GM12878 (cell line): ENCODE measurements around the gene BCL2. TPM values are rescaled to one million over a fixed set of nuclear protein-coding genes. Genes with fewer than 3 reads are reported as not detected.

ENCODE experiments used
- ATAC-seq: fragments of 200-7000 bp; cut with Tn5 transposase; 3 replicates; pipeline ENCODE4 v1.9.1; 2020; ENCODE audit warnings: mild to moderate bottlenecking, moderate library complexity
- BruUV-seq: library from RNA; stranded (reverse); fragments of 400-500 nt; replicated peaks from 2 replicates; lab custom pipeline; 2021; lab: Mats Ljungman, UMichigan
- CTCF ChIA-PET: fragments of 300-600 bp; sonication (Branson Sonifier 250); formaldehyde crosslinking; extraction: SDS; loops from one replicate; lab custom pipeline; 2021; ENCODE audit warnings: inconsistent platforms; lab: Yijun Ruan, JAX
- POLR2A ChIA-PET: fragments of 350-600 bp; formaldehyde crosslinking; extraction: SDS; loops from one replicate; lab custom pipeline; 2021; ENCODE audit warnings: inconsistent platforms; lab: Charles Lee
- RAD21 ChIA-PET: fragments of 300-600 bp; sonication (Branson Sonifier 250); formaldehyde crosslinking; loops from one replicate; lab custom pipeline; 2023; ENCODE audit warnings: antibody characterized with exemption; ENCODE audit not compliant: unreplicated experiment; lab: Charles Lee
- SMC1A ChIA-PET: fragments of 300-600 bp; sonication (Branson Sonifier 250); formaldehyde crosslinking; loops from one replicate; lab custom pipeline; 2023; ENCODE audit not compliant: unreplicated experiment, uncharacterized antibody; lab: Charles Lee
- DNase-seq: peaks from one replicate; pipeline ENCODE4 v3.0.0-alpha.2; 2011; ENCODE audit warnings: low read depth, low spot score
- FAIRE-seq: peaks from 3 replicates; lab custom pipeline; 2011; peaks lifted over from hg19 to GRCh38; lab: Jason Lieb, UNC
- H2AFZ ChIP-seq: 2 replicates; pipeline ENCODE4 v1.6.0; 2011; ENCODE audit warnings: low read depth, low read length, control low read depth; ENCODE audit not compliant: control insufficient read depth
- H3K27ac ChIP-seq: 2 replicates; pipeline ENCODE4 v1.5.1; 2011; ENCODE audit warnings: control low read depth; ENCODE audit not compliant: control insufficient read depth, insufficient read depth
- H3K27me3 ChIP-seq, 2 experiments: replicated peaks in 1 of 2; 2 replicates each; pipeline versions ENCODE4 v1.6.0 to v1.6.1; 2011; ENCODE audit warnings: low read length in 1 of 2; ENCODE audit not compliant: control insufficient read depth in 2 of 2, insufficient read depth in 2 of 2
- H3K36me3 ChIP-seq, 2 experiments: 2 replicates each; pipeline ENCODE4 v1.5.1; 2011; ENCODE audit warnings: low read length in 1 of 2; ENCODE audit not compliant: control insufficient read depth in 2 of 2, insufficient read depth in 2 of 2
- H3K4me1 ChIP-seq: 2 replicates; pipeline ENCODE4 v1.6.1; 2011; ENCODE audit warnings: mild to moderate bottlenecking, low read length, moderate library complexity, mixed read lengths; ENCODE audit not compliant: control insufficient read depth, insufficient read depth
- H3K4me2 ChIP-seq: 2 replicates; pipeline ENCODE4 v1.6.0; 2011; ENCODE audit warnings: control low read depth; ENCODE audit not compliant: control insufficient read depth, insufficient read depth
- H3K4me3 ChIP-seq: fragments of 200-600 bp; sonication (generic); 2 replicates; pipeline ENCODE4 v1.5.1; 2016
- H3K79me2 ChIP-seq: 2 replicates; pipeline ENCODE4 v1.6.0; 2011; ENCODE audit warnings: low read length; ENCODE audit not compliant: control insufficient read depth, insufficient read depth
- H3K9ac ChIP-seq: 2 replicates; pipeline ENCODE4 v1.8.0; 2011; ENCODE audit warnings: low read length, control low read depth, mixed read lengths; ENCODE audit not compliant: control insufficient read depth, insufficient read depth
- H3K9me3 ChIP-seq: replicated peaks from 3 replicates; pipeline ENCODE4 v1.5.1; 2011; ENCODE audit warnings: mild to moderate bottlenecking, low read length; ENCODE audit not compliant: control insufficient read depth, insufficient read depth
- H4K20me1 ChIP-seq: 2 replicates; pipeline ENCODE4 v1.6.0; 2011; ENCODE audit not compliant: control insufficient read depth, insufficient read depth
- BHLHE40 ChIP-seq, 2 experiments: fragments of 450-650 bp in 1 of 2; IDR thresholded peaks; 2 replicates each; pipeline ENCODE4 v1.6.1; 2011 to 2017; ENCODE audit warnings: low read depth in 2 of 2, borderline replicate concordance in 1 of 2, improper control_type of control experiment in 1 of 2, low read length in 1 of 2, mild to moderate bottlenecking in 1 of 2
- HDAC2 ChIP-seq: fragments of 200-600 bp; sonication (generic); IDR thresholded peaks from 2 replicates; pipeline ENCODE4 v1.6.1; 2017
- IRF4 ChIP-seq: IDR thresholded peaks from 2 replicates; pipeline ENCODE4 v1.6.1; 2011; ENCODE audit warnings: low read depth, low read length
- LARP7 ChIP-seq: fragments of 450-650 bp; IDR thresholded peaks from 2 replicates; pipeline ENCODE4 v1.6.1; 2017; ENCODE audit warnings: mild to moderate bottlenecking
- SMC3 ChIP-seq: IDR thresholded peaks from 2 replicates; pipeline ENCODE4 v1.6.1; 2011; ENCODE audit warnings: low read length, improper control_type of control experiment, borderline replicate concordance
- ZNF207 ChIP-seq: fragments of 450-650 bp; IDR thresholded peaks from 2 replicates; pipeline ENCODE4 v1.6.1; 2014; ENCODE audit warnings: antibody characterized with exemption, mild to moderate bottlenecking, borderline replicate concordance
- WGBS: methylation state at CpG from one replicate; pipeline ENCODE4 v1.1.6; 2016; ENCODE audit warnings: low lambda C conversion rate; ENCODE audit not compliant: insufficient replicate concordance, insufficient coverage; ENCODE audit errors: missing lambda C conversion rate; 5-methylcytosine and 5-hydroxymethylcytosine counted together
- in situ Hi-C: fragments of 300-500 bp; cut with MboI; formaldehyde crosslinking; loops from 9 replicates; pipeline ENCODE4 v1.14.3; 2018; ENCODE audit warnings: mixed read lengths
- intact Hi-C: fragments of 100-400 bp; cut with micrococcal nuclease; formaldehyde crosslinking; loops from one replicate; pipeline ENCODE4 v1.14.2; 2022; ENCODE audit not compliant: unreplicated experiment
- polyA plus RNA-seq, 11 experiments: library from polyadenylated mRNA; depleted of rRNA in 4 of 11; unstranded in 6 of 11; stranded (reverse) in 5 of 11; fragments of >200 nt; fragmentation: Nextera tagmentation in 4 of 11; fragmentation: Illumina TruSeq in 1 of 11; extraction: Ambion mirVana in 4 of 11; extraction: Trizol in 1 of 11; gene quantifications; 1 replicate in 1 of 11; 2 replicates in 10 of 11; pipeline versions ENCODE4 v1.2.1 to v1.2.3, GENCODE V29; 2011 to 2016; ENCODE audit warnings: inconsistent platforms in 2 of 11, missing spikeins in 2 of 11, low read depth in 1 of 11
- total RNA-seq, 4 experiments: library from RNA; depleted of rRNA in 3 of 4; stranded (reverse); fragments of >200 nt in 3 of 4; fragmentation: Illumina TruSeq in 1 of 4; extraction: Trizol in 1 of 4; gene quantifications; 2 replicates each; pipeline versions ENCODE4 v1.2.1 to v1.2.3, GENCODE V29; 2013 to 2021
- TF ChIP-seq, protein P1 (sequence below): fragments of 450-650 bp; formaldehyde crosslinking; IDR thresholded peaks from 2 replicates; pipeline ENCODE4 v1.5.0; 2022; ENCODE audit warnings: mild to moderate bottlenecking, missing genetic modification characterization
- TF ChIP-seq, protein P2 (sequence below): IDR thresholded peaks from 2 replicates; pipeline ENCODE4 v1.6.1; 2012; ENCODE audit warnings: mild to moderate bottlenecking, low read depth, low read length
- TF ChIP-seq, protein P3 (sequence below): fragments of 450-650 bp; IDR thresholded peaks from 2 replicates; pipeline ENCODE4 v1.6.1; 2017; ENCODE audit warnings: antibody characterized with exemption, mild to moderate bottlenecking, moderate library complexity
- TF ChIP-seq, protein P4 (sequence below): fragments of 450-650 bp; IDR thresholded peaks from 2 replicates; pipeline ENCODE4 v1.6.1; 2016; ENCODE audit warnings: mild to moderate bottlenecking, moderate library complexity, borderline replicate concordance

The BCL2 gene
- total and polyA plus RNA-seq, 10 of the 15 experiments (the other 5 are each of a cell fraction or from before 2014, with no cell fraction given): 4.1 to 47.8 (median 19.3) TPM

DNA sequence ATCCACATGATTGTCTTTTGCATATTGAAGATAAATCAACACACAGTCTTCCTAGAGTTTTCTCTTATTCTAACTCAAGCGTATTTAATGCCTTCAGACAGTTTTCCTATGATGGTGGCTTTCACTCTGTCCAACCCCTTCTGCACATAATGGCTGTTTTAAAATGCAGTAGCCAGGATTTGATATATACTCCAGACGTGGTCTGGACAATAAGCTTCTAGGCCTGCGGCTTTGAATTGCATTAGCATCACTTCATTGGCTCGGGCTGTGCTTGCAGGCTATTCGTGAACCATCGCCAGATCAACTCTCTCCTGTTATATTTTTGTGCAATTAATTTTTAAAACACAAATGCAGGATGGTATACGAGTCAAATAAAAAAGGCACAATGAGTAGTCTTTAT, 235.3 kb downstream of the BCL2 start:
- SMC1A ChIA-PET: interaction anchor here (1.2 to 2.3 kb wide), 3 partner anchors 10 to 67 kb away, joined by 3 to 10 read pairs (median 4); no protein-coding TSS in a partner anchor
- ATAC-seq: no peak
- Histone ChIP-seq H3K4me1 (peaks cover 3% of the 10 kb centered on the region), H2AFZ (no peak overlapping the region), H3K79me2 (no peaks in the 10 kb centered on the region), H4K20me1 (no peaks in the 10 kb centered on the region), H3K9ac (no peak overlapping the region), H3K27ac (no peak overlapping the region), H3K27me3 (no peaks in the 10 kb centered on the region), H3K36me3 (no peaks in the 10 kb centered on the region), H3K4me2 (no peak overlapping the region), H3K9me3 (peaks cover 18% of the 10 kb centered on the region), H3K4me3 (no peak overlapping the region)
- DNase-seq: no peak
- WGBS: 81% methylated on average over 7 of the region's 7 CpGs
- no TSS peak for BruUV-seq
- RAD21 ChIA-PET: no interaction called here
- in situ Hi-C loops: no loop called here
- CTCF ChIA-PET: interaction anchor here (0.9 kb wide), 1 partner anchor 11 kb away, joined by 4 read pairs; no protein-coding TSS in a partner anchor
- no peak for FAIRE-seq
- POLR2A ChIA-PET: no interaction called here
- intact Hi-C loops: no loop called here
- TF ChIP-seq, protein P1, sequence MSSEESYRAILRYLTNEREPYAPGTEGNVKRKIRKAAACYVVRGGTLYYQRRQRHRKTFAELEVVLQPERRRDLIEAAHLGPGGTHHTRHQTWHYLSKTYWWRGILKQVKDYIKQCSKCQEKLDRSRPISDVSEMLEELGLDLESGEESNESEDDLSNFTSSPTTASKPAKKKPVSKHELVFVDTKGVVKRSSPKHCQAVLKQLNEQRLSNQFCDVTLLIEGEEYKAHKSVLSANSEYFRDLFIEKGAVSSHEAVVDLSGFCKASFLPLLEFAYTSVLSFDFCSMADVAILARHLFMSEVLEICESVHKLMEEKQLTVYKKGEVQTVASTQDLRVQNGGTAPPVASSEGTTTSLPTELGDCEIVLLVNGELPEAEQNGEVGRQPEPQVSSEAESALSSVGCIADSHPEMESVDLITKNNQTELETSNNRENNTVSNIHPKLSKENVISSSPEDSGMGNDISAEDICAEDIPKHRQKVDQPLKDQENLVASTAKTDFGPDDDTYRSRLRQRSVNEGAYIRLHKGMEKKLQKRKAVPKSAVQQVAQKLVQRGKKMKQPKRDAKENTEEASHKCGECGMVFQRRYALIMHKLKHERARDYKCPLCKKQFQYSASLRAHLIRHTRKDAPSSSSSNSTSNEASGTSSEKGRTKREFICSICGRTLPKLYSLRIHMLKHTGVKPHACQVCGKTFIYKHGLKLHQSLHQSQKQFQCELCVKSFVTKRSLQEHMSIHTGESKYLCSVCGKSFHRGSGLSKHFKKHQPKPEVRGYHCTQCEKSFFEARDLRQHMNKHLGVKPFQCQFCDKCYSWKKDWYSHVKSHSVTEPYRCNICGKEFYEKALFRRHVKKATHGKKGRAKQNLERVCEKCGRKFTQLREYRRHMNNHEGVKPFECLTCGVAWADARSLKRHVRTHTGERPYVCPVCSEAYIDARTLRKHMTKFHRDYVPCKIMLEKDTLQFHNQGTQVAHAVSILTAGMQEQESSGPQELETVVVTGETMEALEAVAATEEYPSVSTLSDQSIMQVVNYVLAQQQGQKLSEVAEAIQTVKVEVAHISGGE (CRISPR knock-in tag): no peak
- TF ChIP-seq ZNF207 (no peak), IRF4 (no peak), LARP7 (no peak), SMC3 (no peak), HDAC2 (no peak), BHLHE40 (IDR thresholded peaks at IDR 0.05; ENCODE audit: borderline replicate concordance in 1 of 2, low read depth in 2 of 2, low read length in 1 of 2) (no peak)
- TF ChIP-seq, protein P2, sequence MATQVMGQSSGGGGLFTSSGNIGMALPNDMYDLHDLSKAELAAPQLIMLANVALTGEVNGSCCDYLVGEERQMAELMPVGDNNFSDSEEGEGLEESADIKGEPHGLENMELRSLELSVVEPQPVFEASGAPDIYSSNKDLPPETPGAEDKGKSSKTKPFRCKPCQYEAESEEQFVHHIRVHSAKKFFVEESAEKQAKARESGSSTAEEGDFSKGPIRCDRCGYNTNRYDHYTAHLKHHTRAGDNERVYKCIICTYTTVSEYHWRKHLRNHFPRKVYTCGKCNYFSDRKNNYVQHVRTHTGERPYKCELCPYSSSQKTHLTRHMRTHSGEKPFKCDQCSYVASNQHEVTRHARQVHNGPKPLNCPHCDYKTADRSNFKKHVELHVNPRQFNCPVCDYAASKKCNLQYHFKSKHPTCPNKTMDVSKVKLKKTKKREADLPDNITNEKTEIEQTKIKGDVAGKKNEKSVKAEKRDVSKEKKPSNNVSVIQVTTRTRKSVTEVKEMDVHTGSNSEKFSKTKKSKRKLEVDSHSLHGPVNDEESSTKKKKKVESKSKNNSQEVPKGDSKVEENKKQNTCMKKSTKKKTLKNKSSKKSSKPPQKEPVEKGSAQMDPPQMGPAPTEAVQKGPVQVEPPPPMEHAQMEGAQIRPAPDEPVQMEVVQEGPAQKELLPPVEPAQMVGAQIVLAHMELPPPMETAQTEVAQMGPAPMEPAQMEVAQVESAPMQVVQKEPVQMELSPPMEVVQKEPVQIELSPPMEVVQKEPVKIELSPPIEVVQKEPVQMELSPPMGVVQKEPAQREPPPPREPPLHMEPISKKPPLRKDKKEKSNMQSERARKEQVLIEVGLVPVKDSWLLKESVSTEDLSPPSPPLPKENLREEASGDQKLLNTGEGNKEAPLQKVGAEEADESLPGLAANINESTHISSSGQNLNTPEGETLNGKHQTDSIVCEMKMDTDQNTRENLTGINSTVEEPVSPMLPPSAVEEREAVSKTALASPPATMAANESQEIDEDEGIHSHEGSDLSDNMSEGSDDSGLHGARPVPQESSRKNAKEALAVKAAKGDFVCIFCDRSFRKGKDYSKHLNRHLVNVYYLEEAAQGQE: no peak
- TF ChIP-seq, protein P3, sequence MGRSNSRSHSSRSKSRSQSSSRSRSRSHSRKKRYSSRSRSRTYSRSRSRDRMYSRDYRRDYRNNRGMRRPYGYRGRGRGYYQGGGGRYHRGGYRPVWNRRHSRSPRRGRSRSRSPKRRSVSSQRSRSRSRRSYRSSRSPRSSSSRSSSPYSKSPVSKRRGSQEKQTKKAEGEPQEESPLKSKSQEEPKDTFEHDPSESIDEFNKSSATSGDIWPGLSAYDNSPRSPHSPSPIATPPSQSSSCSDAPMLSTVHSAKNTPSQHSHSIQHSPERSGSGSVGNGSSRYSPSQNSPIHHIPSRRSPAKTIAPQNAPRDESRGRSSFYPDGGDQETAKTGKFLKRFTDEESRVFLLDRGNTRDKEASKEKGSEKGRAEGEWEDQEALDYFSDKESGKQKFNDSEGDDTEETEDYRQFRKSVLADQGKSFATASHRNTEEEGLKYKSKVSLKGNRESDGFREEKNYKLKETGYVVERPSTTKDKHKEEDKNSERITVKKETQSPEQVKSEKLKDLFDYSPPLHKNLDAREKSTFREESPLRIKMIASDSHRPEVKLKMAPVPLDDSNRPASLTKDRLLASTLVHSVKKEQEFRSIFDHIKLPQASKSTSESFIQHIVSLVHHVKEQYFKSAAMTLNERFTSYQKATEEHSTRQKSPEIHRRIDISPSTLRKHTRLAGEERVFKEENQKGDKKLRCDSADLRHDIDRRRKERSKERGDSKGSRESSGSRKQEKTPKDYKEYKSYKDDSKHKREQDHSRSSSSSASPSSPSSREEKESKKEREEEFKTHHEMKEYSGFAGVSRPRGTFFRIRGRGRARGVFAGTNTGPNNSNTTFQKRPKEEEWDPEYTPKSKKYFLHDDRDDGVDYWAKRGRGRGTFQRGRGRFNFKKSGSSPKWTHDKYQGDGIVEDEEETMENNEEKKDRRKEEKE: no peak
- TF ChIP-seq, protein P4, sequence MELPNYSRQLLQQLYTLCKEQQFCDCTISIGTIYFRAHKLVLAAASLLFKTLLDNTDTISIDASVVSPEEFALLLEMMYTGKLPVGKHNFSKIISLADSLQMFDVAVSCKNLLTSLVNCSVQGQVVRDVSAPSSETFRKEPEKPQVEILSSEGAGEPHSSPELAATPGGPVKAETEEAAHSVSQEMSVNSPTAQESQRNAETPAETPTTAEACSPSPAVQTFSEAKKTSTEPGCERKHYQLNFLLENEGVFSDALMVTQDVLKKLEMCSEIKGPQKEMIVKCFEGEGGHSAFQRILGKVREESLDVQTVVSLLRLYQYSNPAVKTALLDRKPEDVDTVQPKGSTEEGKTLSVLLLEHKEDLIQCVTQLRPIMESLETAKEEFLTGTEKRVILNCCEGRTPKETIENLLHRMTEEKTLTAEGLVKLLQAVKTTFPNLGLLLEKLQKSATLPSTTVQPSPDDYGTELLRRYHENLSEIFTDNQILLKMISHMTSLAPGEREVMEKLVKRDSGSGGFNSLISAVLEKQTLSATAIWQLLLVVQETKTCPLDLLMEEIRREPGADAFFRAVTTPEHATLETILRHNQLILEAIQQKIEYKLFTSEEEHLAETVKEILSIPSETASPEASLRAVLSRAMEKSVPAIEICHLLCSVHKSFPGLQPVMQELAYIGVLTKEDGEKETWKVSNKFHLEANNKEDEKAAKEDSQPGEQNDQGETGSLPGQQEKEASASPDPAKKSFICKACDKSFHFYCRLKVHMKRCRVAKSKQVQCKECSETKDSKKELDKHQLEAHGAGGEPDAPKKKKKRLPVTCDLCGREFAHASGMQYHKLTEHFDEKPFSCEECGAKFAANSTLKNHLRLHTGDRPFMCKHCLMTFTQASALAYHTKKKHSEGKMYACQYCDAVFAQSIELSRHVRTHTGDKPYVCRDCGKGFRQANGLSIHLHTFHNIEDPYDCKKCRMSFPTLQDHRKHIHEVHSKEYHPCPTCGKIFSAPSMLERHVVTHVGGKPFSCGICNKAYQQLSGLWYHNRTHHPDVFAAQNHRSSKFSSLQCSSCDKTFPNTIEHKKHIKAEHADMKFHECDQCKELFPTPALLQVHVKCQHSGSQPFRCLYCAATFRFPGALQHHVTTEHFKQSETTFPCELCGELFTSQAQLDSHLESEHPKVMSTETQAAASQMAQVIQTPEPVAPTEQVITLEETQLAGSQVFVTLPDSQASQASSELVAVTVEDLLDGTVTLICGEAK: no peak
